Kidney (tissue), 14 donors: ENCODE data around the gene DNMT3L. TPM values are rescaled to one million over a fixed set of nuclear protein-coding genes. Genes with fewer than 3 reads are reported as not detected.

Experiments used
- DNase-seq, 5 donors: peaks; one replicate each; pipeline ENCODE4 v3.0.0-alpha.2; 2013 to 2020
- FAIRE-seq: peaks from 2 replicates; lab custom pipeline; 2012; peaks lifted over from hg19 to GRCh38; lab: Jason Lieb, UNC
- H3K27ac ChIP-seq, 2 donors: one replicate each; pipeline ENCODE4 v1.7.0; 2013; ENCODE audit warnings: low read depth in 2 of 2, low read length in 2 of 2, inconsistent platforms in 1 of 2
- H3K27me3 ChIP-seq: one replicate; pipeline ENCODE4 v1.7.1; 2013; ENCODE audit warnings: low read length, inconsistent platforms; ENCODE audit not compliant: control insufficient read depth, insufficient read depth
- H3K36me3 ChIP-seq, 3 donors: one replicate each; pipeline versions ENCODE4 v1.7.0 to v1.7.1; 2013; ENCODE audit warnings: low read length in 3 of 3, control low read depth in 1 of 3, inconsistent platforms in 1 of 3; ENCODE audit not compliant: insufficient read depth in 3 of 3, control insufficient read depth in 2 of 3
- H3K4me1 ChIP-seq, 3 donors: one replicate each; pipeline versions ENCODE4 v1.7.0 to v1.7.1; 2013; ENCODE audit warnings: low read length in 3 of 3, inconsistent platforms in 1 of 3, low read depth in 1 of 3; ENCODE audit not compliant: control insufficient read depth in 2 of 3, insufficient read depth in 2 of 3
- H3K4me3 ChIP-seq, 3 donors: one replicate each; pipeline versions ENCODE4 v1.7.0 to v1.8.1; 2013; ENCODE audit warnings: low read length in 3 of 3, control low read depth in 1 of 3, inconsistent platforms in 1 of 3
- H3K9ac ChIP-seq, 3 donors: one replicate each; pipeline versions ENCODE4 v1.7.0 to v1.7.1; 2013; ENCODE audit warnings: low read length in 3 of 3, control low read depth in 1 of 3, inconsistent platforms in 1 of 3
- H3K9me3 ChIP-seq, 3 donors: one replicate each; pipeline versions ENCODE4 v1.7.0 to v1.7.1; 2013; ENCODE audit warnings: low read length in 3 of 3, control low read depth in 1 of 3, inconsistent platforms in 1 of 3; ENCODE audit not compliant: control insufficient read depth in 2 of 3, insufficient read depth in 1 of 3
- intact Hi-C: fragments of 100-400 bp; cut with DNase I; formaldehyde crosslinking; loops from one replicate; pipeline ENCODE4 v1.11.1; 2022
- polyA plus RNA-seq: library from polyadenylated mRNA; stranded (reverse); fragments of 350-450 nt; fragmentation: Illumina TruSeq; extraction: RNeasy Lipid Tissue Mini Kit (QIAGEN cat#74804); gene quantifications from one replicate; pipeline ENCODE4 v1.2.3, GENCODE V29; 2014; ENCODE audit warnings: low read depth, low replicate concordance; ENCODE audit not compliant: insufficient read depth
- total RNA-seq: library from RNA; stranded (reverse); fragmentation: NEBNext Ultra II Directional; extraction: Animal tissue kit (Norgen Biotek cat#: 25700); gene quantifications from one replicate; pipeline ENCODE4 v1.2.1, GENCODE V29; 2021
- TF ChIP-seq, protein P1 (sequence below): IDR thresholded peaks from 3 replicates; pipeline ENCODE4 v1.5.1; 2012; ENCODE audit warnings: mild to moderate bottlenecking, moderate library complexity, borderline replicate concordance; ENCODE audit not compliant: insufficient read depth; ENCODE audit errors: extremely low read depth
- donor health status: control.
- donor health status: control.
- donor health status: control.
- donor health status: control.
- donor health status: control.
- donor health status: DM: yes; HTN: yes; CAD: no.
- donor health status: Normal renal cell carcinoma (clear cell type).

Gene DNMT3L
- total and polyA plus RNA-seq, 2 donors from 2014 or later = 0.47 TPM; not detected in 1

DNA sequence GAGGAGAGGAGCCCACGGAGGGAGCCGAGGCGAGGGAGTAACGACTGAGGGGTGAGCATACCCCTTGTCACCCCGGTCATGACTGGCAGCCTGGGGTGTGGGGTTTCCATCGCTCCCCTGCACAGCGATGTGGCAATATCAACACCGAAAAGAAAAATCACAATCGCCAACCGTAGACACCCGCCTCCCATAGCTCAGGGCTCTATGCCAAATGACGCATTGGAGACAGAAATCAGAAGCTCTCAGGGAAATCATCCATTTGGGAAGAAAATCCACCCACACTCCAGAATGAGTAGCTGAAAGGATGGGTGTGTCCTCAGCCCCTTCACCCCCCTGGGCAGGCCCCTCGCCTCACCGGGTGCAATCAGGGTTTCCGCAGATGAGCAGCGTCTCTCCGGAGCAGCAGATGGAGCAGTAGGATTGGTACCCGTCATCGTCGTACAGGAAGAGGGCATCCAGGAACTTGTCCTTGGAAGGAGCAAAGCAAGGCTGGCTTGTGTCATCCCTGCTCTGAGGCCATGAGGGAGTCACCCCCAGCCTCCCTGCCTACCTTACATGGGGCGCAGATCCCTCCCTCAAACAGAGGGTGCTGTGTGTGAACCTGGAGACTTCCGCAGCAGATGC lies 2.5 kb downstream of the DNMT3L start:
- H3K27ac ChIP-seq = no peak overlapping the region
- no peaks in the 10 kb centered on the region for H3K27me3 ChIP-seq
- TF ChIP-seq, protein P1, sequence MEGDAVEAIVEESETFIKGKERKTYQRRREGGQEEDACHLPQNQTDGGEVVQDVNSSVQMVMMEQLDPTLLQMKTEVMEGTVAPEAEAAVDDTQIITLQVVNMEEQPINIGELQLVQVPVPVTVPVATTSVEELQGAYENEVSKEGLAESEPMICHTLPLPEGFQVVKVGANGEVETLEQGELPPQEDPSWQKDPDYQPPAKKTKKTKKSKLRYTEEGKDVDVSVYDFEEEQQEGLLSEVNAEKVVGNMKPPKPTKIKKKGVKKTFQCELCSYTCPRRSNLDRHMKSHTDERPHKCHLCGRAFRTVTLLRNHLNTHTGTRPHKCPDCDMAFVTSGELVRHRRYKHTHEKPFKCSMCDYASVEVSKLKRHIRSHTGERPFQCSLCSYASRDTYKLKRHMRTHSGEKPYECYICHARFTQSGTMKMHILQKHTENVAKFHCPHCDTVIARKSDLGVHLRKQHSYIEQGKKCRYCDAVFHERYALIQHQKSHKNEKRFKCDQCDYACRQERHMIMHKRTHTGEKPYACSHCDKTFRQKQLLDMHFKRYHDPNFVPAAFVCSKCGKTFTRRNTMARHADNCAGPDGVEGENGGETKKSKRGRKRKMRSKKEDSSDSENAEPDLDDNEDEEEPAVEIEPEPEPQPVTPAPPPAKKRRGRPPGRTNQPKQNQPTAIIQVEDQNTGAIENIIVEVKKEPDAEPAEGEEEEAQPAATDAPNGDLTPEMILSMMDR = no peak
- H3K9ac ChIP-seq = no peak overlapping the region
- H3K4me1 ChIP-seq = no peaks in the 10 kb centered on the region
- no peaks in the 10 kb centered on the region for H3K36me3 ChIP-seq
- intact Hi-C loops = no loop called here
- DNase-seq (peak in 1 of 5 donors; percentile 59), FAIRE-seq (no peak)
- no peak overlapping the region for H3K4me3 ChIP-seq
- H3K9me3 ChIP-seq = peaks cover 0 to 3% (median 0%) of the 10 kb centered on the region in 3 donors

GRCh38 chr21:44258056-44258725 lies 3.5 kb downstream of the DNMT3L start:
- no peak for FAIRE-seq
- H3K36me3 ChIP-seq = no peaks in the 10 kb centered on the region
- TF ChIP-seq, protein P1 = no peak
- H3K4me3 ChIP-seq = no peak overlapping the region
- intact Hi-C loops = no loop called here
- peaks cover 0 to 3% (median 0%) of the 10 kb centered on the region in 3 donors for H3K9me3 ChIP-seq
- H3K4me1 ChIP-seq = no peaks in the 10 kb centered on the region
- H3K27ac ChIP-seq = no peak overlapping the region
- H3K9ac ChIP-seq = no peak overlapping the region
- no peaks in the 10 kb centered on the region for H3K27me3 ChIP-seq
- DNase-seq = peak in 1 of 5 donors; percentile 66

GRCh38 chr21:44255511-44255981 lies 6.2 kb downstream of the DNMT3L start:
- no peaks in the 10 kb centered on the region for H3K36me3 ChIP-seq
- intact Hi-C loops = no loop called here
- peaks cover 0 to 3% (median 0%) of the 10 kb centered on the region in 3 donors for H3K9me3 ChIP-seq
- TF ChIP-seq, protein P1 = no peak
- FAIRE-seq (no peak), DNase-seq (peak in 1 of 5 donors; percentile 53)
- H3K9ac ChIP-seq = no peak overlapping the region
- H3K27ac ChIP-seq = no peak overlapping the region
- H3K27me3 ChIP-seq = no peaks in the 10 kb centered on the region
- H3K4me1 ChIP-seq = no peaks in the 10 kb centered on the region
- H3K4me3 ChIP-seq = no peak overlapping the region
